Measurements from ENCODE around the gene MLLT1.

Gene MLLT1

GRCh38 chr19:6272913-6273600 is 6.7 kb downstream of the MLLT1 start:
- no peaks in the 10 kb centered on the region for H3K9me2 ChIP-seq (replicated peaks; ENCODE audit: control insufficient read depth, low read length)
- H4K20me1 ChIP-seq (ENCODE audit: control insufficient read depth, insufficient read depth, low read depth, low read length) = peaks cover 25% of the 10 kb centered on the region
- H3K27ac ChIP-seq (ENCODE audit: low read depth, low read length) = no peak overlapping the region
- H3K4me1 ChIP-seq (ENCODE audit: control insufficient read depth, low read length) = peaks cover 13% of the 10 kb centered on the region
- peaks cover 91% of the 10 kb centered on the region for H3K79me2 ChIP-seq (ENCODE audit: control insufficient read depth, low read length)
- no peaks in the 10 kb centered on the region for H3F3A ChIP-seq (ENCODE audit: control insufficient read depth, insufficient read depth)
- H3K4me2 ChIP-seq (ENCODE audit: low read length) = no peak overlapping the region
- H3K9me3 ChIP-seq (ENCODE audit: control insufficient read depth, insufficient read depth, low read length) = no peaks in the 10 kb centered on the region
- TF ChIP-seq EZH2phosphoT487 (IDR thresholded peaks at IDR 0.05; ENCODE audit: borderline replicate concordance, low read length) = no peak
- TF ChIP-seq, protein P1, sequence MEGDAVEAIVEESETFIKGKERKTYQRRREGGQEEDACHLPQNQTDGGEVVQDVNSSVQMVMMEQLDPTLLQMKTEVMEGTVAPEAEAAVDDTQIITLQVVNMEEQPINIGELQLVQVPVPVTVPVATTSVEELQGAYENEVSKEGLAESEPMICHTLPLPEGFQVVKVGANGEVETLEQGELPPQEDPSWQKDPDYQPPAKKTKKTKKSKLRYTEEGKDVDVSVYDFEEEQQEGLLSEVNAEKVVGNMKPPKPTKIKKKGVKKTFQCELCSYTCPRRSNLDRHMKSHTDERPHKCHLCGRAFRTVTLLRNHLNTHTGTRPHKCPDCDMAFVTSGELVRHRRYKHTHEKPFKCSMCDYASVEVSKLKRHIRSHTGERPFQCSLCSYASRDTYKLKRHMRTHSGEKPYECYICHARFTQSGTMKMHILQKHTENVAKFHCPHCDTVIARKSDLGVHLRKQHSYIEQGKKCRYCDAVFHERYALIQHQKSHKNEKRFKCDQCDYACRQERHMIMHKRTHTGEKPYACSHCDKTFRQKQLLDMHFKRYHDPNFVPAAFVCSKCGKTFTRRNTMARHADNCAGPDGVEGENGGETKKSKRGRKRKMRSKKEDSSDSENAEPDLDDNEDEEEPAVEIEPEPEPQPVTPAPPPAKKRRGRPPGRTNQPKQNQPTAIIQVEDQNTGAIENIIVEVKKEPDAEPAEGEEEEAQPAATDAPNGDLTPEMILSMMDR (IDR thresholded peaks at IDR 0.05; ENCODE audit: low read depth, low read length, poor library complexity, severe bottlenecking) = no peak
- peaks cover 30% of the 10 kb centered on the region for H3K36me3 ChIP-seq (ENCODE audit: control insufficient read depth, low read length)
- H3K27me3 ChIP-seq (ENCODE audit: control insufficient read depth, low read length) = no peaks in the 10 kb centered on the region
- H3K4me3 ChIP-seq (ENCODE audit: low read length) = no peak overlapping the region

DNA sequence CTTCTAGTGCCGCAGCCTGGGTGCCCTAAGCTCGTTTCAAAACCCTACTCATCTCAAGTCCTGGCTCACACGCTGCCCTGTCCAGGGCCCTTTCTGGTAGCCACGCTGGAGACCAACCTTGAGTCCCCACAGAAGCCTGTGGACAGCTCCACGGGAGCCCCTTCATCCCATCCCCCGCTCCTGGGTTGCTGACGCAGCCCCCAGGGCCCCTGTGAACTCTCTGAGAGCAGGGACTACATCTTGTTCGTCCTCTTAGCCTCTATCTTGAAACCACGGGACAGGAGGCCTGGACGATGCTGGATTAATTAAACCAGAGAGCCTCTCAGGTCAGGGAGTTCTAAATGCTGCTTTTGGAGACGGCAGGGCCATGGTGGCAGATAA is 7.4 kb downstream of the MLLT1 start:
- no peaks in the 10 kb centered on the region for H3K9me3 ChIP-seq (ENCODE audit: control insufficient read depth, insufficient read depth, low read length)
- H3K4me2 ChIP-seq (ENCODE audit: low read length) = no peak overlapping the region
- H3K36me3 ChIP-seq (ENCODE audit: control insufficient read depth, low read length) = peaks cover 31% of the 10 kb centered on the region
- no peaks in the 10 kb centered on the region for H3K9me2 ChIP-seq (replicated peaks; ENCODE audit: control insufficient read depth, low read length)
- no peak overlapping the region for H3K4me3 ChIP-seq (ENCODE audit: low read length)
- no peak overlapping the region for H3K27ac ChIP-seq (ENCODE audit: low read depth, low read length)
- no peak for TF ChIP-seq EZH2phosphoT487 (IDR thresholded peaks at IDR 0.05; ENCODE audit: borderline replicate concordance, low read length)
- TF ChIP-seq, protein P1 (IDR thresholded peaks at IDR 0.05; ENCODE audit: low read depth, low read length, poor library complexity, severe bottlenecking) = no peak
- H3F3A ChIP-seq (ENCODE audit: control insufficient read depth, insufficient read depth) = no peaks in the 10 kb centered on the region
- peaks cover 18% of the 10 kb centered on the region for H4K20me1 ChIP-seq (ENCODE audit: control insufficient read depth, insufficient read depth, low read depth, low read length)
- no peaks in the 10 kb centered on the region for H3K27me3 ChIP-seq (ENCODE audit: control insufficient read depth, low read length)
- H3K4me1 ChIP-seq (ENCODE audit: control insufficient read depth, low read length) = peaks cover 7% of the 10 kb centered on the region
- peaks cover 91% of the 10 kb centered on the region for H3K79me2 ChIP-seq (ENCODE audit: control insufficient read depth, low read length)

DNA sequence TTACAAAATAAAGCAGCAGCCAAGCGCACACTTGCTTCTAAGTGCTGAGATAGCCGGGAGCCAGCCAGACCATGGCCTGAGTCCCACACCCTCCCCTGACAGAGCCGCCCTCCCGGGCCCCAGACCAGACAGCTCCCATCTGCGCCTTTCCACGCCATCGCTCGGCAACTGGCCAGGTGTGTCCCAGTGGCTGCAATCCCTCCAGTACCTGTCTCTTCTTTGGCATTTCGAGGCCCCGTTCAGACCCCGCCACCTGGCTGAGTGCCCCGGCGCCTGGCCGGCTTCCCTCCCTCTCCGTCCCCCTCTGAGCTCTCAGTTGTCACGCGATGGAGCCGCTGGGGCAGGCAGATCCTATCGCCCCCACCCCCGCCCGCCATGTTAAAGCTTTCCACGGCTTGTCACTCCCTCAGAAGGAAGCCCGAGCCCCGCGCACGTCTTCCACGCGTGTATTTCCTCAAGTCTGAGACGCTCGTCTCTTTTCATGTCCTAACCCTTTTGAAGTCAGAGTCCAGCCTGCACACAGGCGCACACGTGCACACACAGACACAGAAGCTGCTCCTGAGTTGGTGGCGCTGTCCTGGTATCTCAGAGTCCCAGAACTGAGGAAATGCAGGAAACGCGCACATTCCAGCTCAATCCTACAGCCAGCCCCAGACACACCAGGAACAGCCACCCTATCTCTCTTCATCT is 7.9 kb downstream of the MLLT1 start:
- peaks cover 1% of the 10 kb centered on the region for H3K4me1 ChIP-seq (ENCODE audit: control insufficient read depth, low read length)

More for the DNA sequence above, 7.9 kb downstream of the MLLT1 start:
- TF ChIP-seq, protein P1 (IDR thresholded peaks at IDR 0.05; ENCODE audit: low read depth, low read length, poor library complexity, severe bottlenecking) = no peak
- no peak for TF ChIP-seq EZH2phosphoT487 (IDR thresholded peaks at IDR 0.05; ENCODE audit: borderline replicate concordance, low read length)
- H3K4me3 ChIP-seq (ENCODE audit: low read length) = no peak overlapping the region
- H3K27ac ChIP-seq (ENCODE audit: low read depth, low read length) = no peak overlapping the region
- H3K36me3 ChIP-seq (ENCODE audit: control insufficient read depth, low read length) = peaks cover 28% of the 10 kb centered on the region
- no peaks in the 10 kb centered on the region for H3K9me2 ChIP-seq (replicated peaks; ENCODE audit: control insufficient read depth, low read length)
- H3F3A ChIP-seq (ENCODE audit: control insufficient read depth, insufficient read depth) = no peaks in the 10 kb centered on the region
- H3K9me3 ChIP-seq (ENCODE audit: control insufficient read depth, insufficient read depth, low read length) = no peaks in the 10 kb centered on the region
- H3K79me2 ChIP-seq (ENCODE audit: control insufficient read depth, low read length) = peaks cover 89% of the 10 kb centered on the region
- no peaks in the 10 kb centered on the region for H3K27me3 ChIP-seq (ENCODE audit: control insufficient read depth, low read length)
- no peak overlapping the region for H3K4me2 ChIP-seq (ENCODE audit: low read length)
- H4K20me1 ChIP-seq (ENCODE audit: control insufficient read depth, insufficient read depth, low read depth, low read length) = peaks cover 16% of the 10 kb centered on the region
